ENCODE results near the gene NCOA7. TPM values are rescaled to one million over a fixed set of nuclear protein-coding genes. Genes with fewer than 3 reads are reported as not detected.

Gene NCOA7
- polyA plus RNA-seq, 1 of the 3 experiments (the other 2 are of a cell fraction): 16.3 TPM

GRCh38 chr6:125812394-125813292 is 21.9 kb downstream of the NCOA7 start:
- 28% methylated on average over 10 of the region's 10 CpGs for WGBS (ENCODE audit: low lambda C conversion rate)
- CTCF ChIA-PET: interaction anchor here (0.6 to 1.1 kb wide), 2 partner anchors 13 to 144 kb away, joined by 3 to 4 read pairs; partner anchors contain the start of gene HINT3
- Histone ChIP-seq H3K79me2 (ENCODE audit: insufficient read depth) (peaks cover 36% of the 10 kb centered on the region), H4K20me1 (ENCODE audit: insufficient read depth) (no peaks in the 10 kb centered on the region), H3K27me3 (ENCODE audit: insufficient read depth) (no peaks in the 10 kb centered on the region), H3K4me1 (ENCODE audit: control insufficient read depth in 1 of 2, insufficient read depth in 2 of 2, low read depth in 1 of 2, low read length in 1 of 2) (peaks cover 28 to 38% of the 10 kb centered on the region in 2 experiments; a peak in 3 of 4 replicates), H3K9ac (peak overlapping the region; percentile 57; the same call in 1 of the 2 replicates), H3K4me3 (ENCODE audit: low read depth in 2 of 2, low read length in 1 of 2) (peak overlapping the region; percentile 27 to 47; a peak in 3 of 4 replicates), H3K36me3 (replicated peaks in 1 of 2; ENCODE audit: control insufficient read depth in 1 of 2, insufficient read depth in 2 of 2, low read length in 1 of 2) (peaks cover 4 to 11% of the 10 kb centered on the region in 2 experiments), H3F3A (replicated peaks; ENCODE audit: insufficient read depth) (peaks cover 26% of the 10 kb centered on the region), H3K9me3 (no peaks in the 10 kb centered on the region), H2AFZ (ENCODE audit: low read depth) (peak overlapping the region; percentile 80; the same call in 1 of the 2 replicates), H3K4me2 (peak overlapping the region; percentile 58), H3K27ac (ENCODE audit: low read depth in 2 of 2, low read length in 1 of 2) (peak overlapping the region; percentile 78 to 96), H3K9me2 (no peaks in the 10 kb centered on the region)
- POLR2A ChIA-PET: no interaction called here
- DNase-seq: no peak
- TF ChIP-seq SMC3 (IDR thresholded peaks at IDR 0.05; ENCODE audit: low read depth, low read length) (no peak), JUND (IDR thresholded peaks at IDR 0.05) (peak; percentile 71), FOSL2 (IDR thresholded peaks at IDR 0.05; ENCODE audit: borderline replicate concordance, low read depth) (peak; percentile 74; the same call in 1 of the 2 replicates), NFIC (IDR thresholded peaks at IDR 0.05; ENCODE audit: borderline replicate concordance) (peak; percentile 83), PBX3 (IDR thresholded peaks at IDR 0.05) (peak; percentile 86), REST (IDR thresholded peaks at IDR 0.05; ENCODE audit: low read depth, low read length) (no peak), TCF12 (IDR thresholded peaks at IDR 0.05) (peak; percentile 92), RFX5 (IDR thresholded peaks at IDR 0.05; ENCODE audit: low read length) (no peak), GATA2 (CRISPR knock-in tag; IDR thresholded peaks at IDR 0.05) (no peak), TAF1 (IDR thresholded peaks at IDR 0.05; ENCODE audit: borderline replicate concordance, low read depth, low read length) (0 out of 2 replicates have a peak, but pooled peaks have one; percentile 24), POLR2AphosphoS5 (IDR thresholded peaks at IDR 0.05; ENCODE audit: low read depth, low read length) (peak; percentile 67), FOXJ3 (CRISPR knock-in tag; IDR thresholded peaks at IDR 0.05) (no peak), EP300 (IDR thresholded peaks at IDR 0.05; ENCODE audit: borderline replicate concordance in 1 of 2, low read depth in 1 of 2, low read length in 1 of 2) (peak in 1 of 2 experiments; percentile 60; a peak in 1 of 4 replicates), SIN3A (IDR thresholded peaks at IDR 0.05; ENCODE audit: borderline replicate concordance, low read depth, low read length) (0 out of 2 replicates have a peak, but pooled peaks have one; percentile 24), TEAD4 (IDR thresholded peaks at IDR 0.05; ENCODE audit: borderline replicate concordance, insufficient read depth) (0 out of 2 replicates have a peak, but pooled peaks have one; percentile 22)

Measured in SK-N-SH (cell line).